SKM-1 (cell line): ENCODE measurements around the gene CTAGE6.
"Not testable (repeated sequence)": the region's sequence is repeated elsewhere in the genome, so short reads cannot be mapped to it uniquely, and the experiment has no call there.

Experiments used
- DNase-seq: peaks from one replicate; lab custom pipeline; 2025; ENCODE audit not compliant: unreplicated experiment; lab: John Stamatoyannopoulos, UW

CTAGE6 gene

DNA sequence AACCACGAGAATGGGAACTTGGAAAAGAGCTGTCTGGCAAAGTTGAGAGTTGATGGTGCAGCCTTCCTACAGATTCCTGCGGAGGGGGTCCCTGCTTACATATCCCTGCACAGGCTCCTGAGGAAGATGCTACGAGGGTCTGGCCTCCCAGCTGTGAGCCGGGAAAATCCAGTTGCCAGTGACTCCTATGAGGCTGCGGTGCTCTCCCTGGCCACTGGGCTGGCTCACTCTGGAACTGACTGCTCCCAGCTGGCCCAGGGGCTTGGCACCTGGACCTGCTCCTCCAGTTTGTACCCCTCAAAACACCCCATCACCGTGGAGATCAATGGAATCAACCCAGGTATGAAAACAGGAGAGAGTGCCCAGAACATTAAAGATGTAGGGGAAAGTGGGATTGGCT is 37.2 kb downstream of the CTAGE6 start:
- not testable (repeated sequence) for DNase-seq

DNA sequence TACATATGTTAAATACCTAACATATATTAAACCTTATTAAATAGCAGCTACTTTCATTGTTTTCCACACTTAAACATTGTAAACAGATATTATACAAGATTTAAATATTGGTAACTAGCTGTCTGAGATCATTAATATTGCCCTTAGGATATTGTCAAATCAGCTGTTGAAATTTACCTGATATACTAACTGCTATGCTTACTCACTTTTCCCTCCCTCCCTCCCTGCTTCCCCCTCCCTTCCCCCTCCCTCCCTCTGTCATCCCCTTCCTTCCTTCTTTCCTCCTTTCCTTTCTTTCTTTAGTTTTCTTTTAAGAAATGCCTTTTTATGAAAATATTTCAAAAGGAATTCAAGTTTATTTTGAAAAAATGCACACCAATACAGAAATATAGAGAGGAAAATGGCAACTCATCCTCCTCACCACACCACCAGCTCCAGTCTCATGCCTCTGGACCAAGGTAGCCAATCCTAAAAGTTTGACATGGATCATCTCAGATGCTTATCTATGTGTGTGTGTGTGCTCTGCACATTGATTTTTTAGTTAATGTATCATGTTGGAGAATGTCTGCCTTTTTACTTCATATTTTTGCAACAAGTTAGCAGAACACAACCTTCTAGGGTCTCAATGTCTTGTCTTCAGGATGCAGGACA is 41.8 kb downstream of the CTAGE6 start:
- DNase-seq: not testable (repeated sequence)

DNA sequence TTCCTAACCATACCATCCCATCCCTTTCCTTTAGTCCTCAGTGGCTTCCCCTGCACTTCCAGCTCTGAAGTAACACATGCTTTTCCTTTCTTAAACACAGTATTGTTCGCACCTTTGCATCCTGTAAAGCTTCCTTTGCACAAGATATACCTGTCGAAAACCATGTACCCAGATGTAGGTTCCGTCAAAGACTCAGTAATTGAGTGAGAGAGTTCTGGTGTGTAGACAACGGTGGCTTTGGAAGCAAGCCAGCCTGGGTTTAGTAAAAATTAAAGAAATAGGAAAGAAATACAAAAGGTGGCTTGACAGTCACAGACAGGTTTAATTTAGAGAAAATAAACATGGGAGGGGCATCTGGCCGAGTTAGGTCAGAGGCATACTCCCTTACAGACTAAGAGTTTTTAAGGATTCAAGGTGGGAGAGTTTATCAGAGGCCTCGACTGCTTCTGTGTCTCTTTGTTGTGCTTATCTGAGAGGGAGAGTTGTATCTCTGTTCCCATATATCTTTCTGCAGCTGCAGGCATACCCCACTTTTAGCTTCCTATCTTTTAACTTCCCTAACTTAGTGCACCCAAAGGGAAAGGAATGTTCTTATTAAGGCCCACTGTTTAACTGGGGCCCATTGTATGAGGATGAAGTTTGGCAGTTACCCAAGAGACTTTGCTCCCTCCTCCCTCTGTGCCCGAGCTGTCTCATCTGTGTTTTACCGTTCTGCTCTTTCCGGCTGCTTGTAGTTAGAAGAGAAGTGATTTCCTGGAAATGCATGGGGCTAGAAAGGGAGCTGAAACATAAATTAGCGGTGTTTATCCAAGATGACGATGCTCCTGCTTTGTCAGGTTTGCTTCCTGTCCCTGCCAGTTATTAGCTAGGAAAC is 42.7 kb downstream of the CTAGE6 start:
- DNase-seq: not testable (repeated sequence)

DNA sequence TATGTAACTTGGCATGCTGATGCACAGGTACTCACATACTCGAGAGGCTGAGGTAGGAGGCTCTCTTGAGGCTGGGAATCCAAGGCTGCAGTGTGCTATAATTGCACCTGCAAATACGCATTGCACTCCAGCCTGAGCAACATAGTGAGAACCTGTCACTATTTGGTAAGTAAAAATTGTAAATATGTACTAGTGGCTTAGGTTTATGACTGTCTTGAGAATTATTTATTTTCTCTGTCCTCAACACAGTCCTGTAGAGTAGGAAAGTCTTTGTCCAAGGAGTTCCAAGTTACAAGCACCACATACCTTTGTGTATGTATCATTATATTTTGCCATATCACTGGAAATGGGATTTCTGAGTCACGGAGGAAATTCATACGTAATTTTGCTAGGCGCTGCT is 45.1 kb downstream of the CTAGE6 start:
- not testable (repeated sequence) for DNase-seq

DNA sequence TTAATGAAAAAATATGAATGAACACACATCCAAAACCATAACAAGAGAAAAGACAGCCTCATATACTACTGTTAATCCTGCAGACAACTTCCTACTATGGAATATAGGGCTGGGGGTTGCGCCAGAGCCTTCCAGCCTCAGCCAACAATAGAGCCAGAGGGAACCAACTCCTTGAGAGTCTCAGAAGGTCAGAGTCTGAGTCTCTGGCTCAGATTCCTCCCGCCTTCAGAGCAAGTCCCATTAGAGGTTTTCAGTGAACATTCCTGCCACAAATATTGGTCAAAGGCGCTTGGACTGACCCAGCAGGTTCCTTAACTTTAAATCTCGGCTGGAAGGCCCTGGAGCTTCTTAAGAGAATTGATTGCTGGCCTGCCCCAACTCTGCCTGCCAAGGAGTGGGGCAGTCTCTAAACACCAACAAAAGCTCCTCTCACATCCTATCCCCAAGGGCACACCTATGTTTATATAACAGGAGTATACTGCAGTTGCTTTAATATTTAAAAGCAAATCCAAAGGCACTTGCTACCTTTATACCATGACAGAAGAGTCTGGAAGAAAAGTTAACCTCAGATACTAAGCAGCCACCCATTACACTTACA is 45.7 kb downstream of the CTAGE6 start:
- not testable (repeated sequence) for DNase-seq

DNA sequence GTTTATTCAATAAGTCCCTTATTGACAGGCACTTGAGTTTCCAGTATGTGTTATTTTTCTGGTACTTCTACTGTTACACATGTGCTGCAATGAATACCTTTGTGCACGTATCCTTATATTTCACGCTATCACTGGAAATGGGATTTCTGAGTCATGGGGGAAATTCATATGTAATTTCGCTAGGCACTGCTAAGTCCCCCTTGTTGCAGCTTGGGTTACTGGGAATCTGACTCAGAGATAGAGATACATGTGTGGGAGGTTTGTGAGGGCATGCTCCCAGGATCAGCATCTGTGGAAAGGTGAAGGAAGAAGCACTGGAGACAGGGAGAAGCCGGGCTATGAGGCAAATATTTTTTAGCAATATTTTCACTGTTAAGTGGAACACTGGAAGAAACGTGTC is 47.6 kb downstream of the CTAGE6 start:
- not testable (repeated sequence) for DNase-seq
